Measurements from ENCODE around the gene CDA. TPM values are rescaled to one million over a fixed set of nuclear protein-coding genes. Genes with fewer than 3 reads are reported as not detected.

The CDA gene
- total RNA-seq, 1 donor from 2014 or later: not detected

DNA sequence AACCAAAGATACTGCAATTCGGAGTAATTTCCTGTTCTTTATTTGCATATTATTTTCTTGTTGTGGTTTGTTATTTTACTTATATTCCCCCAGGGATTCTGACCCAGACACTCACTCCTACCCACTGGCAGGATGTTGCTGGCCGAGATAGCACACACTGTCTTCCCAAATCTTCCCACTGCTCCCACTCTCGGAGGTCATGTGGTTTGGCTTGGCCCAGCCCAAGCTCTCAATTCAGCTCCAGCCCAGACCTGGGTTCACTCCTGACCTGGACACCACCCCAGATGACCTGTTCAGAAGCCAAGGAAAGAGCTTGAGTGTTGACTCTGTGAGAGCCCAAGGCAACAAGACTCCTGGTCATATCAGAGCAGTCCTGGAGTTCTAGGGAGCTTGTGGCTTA, 37.7 kb upstream of the CDA start:
- Mint-ChIP-seq H3K4me1 (ENCODE audit: low read depth, unreplicated experiment) (no peaks in the 10 kb centered on the region), H3K27ac (ENCODE audit: unreplicated experiment) (no peak overlapping the region), H3K36me3 (ENCODE audit: low read depth, unreplicated experiment) (no peaks in the 10 kb centered on the region), H3K4me3 (ENCODE audit: unreplicated experiment) (no peak overlapping the region), H3K27me3 (ENCODE audit: low read depth, unreplicated experiment) (peaks cover 58% of the 10 kb centered on the region), H3K9me3 (ENCODE audit: unreplicated experiment) (no peaks in the 10 kb centered on the region)
- DNase-seq (ENCODE audit: low read depth): no peak
- Histone ChIP-seq H2AFZ (ENCODE audit: low read depth, low read length) (no peak overlapping the region), H4K20me1 (ENCODE audit: insufficient read depth, low read length) (no peaks in the 10 kb centered on the region), H3K36me3 (ENCODE audit: insufficient read depth, low read length) (no peaks in the 10 kb centered on the region), H3K4me3 (ENCODE audit: insufficient read depth, low read depth, low read length) (no peak overlapping the region), H3K9ac (ENCODE audit: low read length) (no peak overlapping the region), H3K79me2 (ENCODE audit: insufficient read depth, low read length) (no peaks in the 10 kb centered on the region), H3K4me2 (ENCODE audit: low read length) (no peak overlapping the region), H3K27me3 (ENCODE audit: insufficient read depth, low read length) (peaks cover 53% of the 10 kb centered on the region), H3K27ac (ENCODE audit: low read depth, low read length) (no peak overlapping the region), H3K4me1 (ENCODE audit: insufficient read depth, low read length) (no peaks in the 10 kb centered on the region), H3K9me3 (ENCODE audit: insufficient read depth, low read depth, low read length) (no peaks in the 10 kb centered on the region)
- TF ChIP-seq, protein P1, sequence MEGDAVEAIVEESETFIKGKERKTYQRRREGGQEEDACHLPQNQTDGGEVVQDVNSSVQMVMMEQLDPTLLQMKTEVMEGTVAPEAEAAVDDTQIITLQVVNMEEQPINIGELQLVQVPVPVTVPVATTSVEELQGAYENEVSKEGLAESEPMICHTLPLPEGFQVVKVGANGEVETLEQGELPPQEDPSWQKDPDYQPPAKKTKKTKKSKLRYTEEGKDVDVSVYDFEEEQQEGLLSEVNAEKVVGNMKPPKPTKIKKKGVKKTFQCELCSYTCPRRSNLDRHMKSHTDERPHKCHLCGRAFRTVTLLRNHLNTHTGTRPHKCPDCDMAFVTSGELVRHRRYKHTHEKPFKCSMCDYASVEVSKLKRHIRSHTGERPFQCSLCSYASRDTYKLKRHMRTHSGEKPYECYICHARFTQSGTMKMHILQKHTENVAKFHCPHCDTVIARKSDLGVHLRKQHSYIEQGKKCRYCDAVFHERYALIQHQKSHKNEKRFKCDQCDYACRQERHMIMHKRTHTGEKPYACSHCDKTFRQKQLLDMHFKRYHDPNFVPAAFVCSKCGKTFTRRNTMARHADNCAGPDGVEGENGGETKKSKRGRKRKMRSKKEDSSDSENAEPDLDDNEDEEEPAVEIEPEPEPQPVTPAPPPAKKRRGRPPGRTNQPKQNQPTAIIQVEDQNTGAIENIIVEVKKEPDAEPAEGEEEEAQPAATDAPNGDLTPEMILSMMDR (IDR thresholded peaks at IDR 0.05; ENCODE audit: insufficient read depth, low read depth, low read length): no peak
- no peak for TF ChIP-seq EZH2 (IDR thresholded peaks at IDR 0.05; ENCODE audit: insufficient read depth, low read length)
- FAIRE-seq: no peak

DNA sequence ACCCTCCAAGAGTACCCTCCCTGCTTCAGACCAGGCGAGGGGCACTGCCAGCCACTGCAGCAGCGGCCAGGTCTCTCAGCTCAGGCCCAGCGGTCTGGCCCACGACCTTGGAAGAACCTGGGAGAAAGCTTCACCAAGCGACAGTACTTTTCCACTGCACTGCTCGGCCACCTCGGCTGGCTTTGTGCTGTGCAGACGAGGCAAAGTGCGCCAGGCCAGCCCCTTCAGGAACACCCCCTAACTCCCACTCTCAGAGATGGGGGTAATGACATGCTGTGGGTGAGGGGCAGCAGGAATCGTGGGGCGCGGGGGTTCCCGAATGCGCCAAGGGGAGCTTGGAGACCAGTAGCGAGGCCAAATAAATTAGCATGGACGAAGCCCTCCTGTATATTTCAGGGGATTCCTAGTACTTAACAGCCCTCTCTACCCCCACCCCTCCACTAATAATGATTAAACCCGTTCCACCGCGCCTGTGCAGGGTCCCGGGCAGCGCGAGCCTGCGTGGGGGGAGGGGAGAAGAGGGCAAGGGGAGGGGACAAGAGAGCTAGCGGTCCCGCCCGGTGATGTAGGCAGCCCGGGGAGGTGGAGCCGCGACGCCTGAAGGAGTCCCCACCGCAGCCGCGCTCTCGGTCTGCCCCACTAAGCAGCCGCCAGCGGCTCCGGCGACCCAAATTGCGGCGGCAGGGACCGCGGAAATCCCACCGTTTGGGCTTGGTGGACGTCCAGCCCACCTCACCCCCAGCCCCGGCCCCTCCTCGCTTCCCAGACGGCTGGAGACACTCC, 36.8 kb upstream of the CDA start, which contains the start of gene FAM43B:
FAM43B (plus strand) TSS at position 629 of the 783 bp plus-strand sequence. CDS start 401 bp downstream, outside the sequence.
- Mint-ChIP-seq H3K27ac (ENCODE audit: unreplicated experiment) (no peak within 1 kb of the TSS), H3K4me3 (ENCODE audit: unreplicated experiment) (peak within 1 kb of the TSS; percentile 60), H3K36me3 (ENCODE audit: low read depth, unreplicated experiment) (no peaks in the 10 kb centered on the region), H3K27me3 (ENCODE audit: low read depth, unreplicated experiment) (peaks cover 51% of the 10 kb centered on the region), H3K9me3 (ENCODE audit: unreplicated experiment) (no peaks in the 10 kb centered on the region), H3K4me1 (ENCODE audit: low read depth, unreplicated experiment) (no peaks in the 10 kb centered on the region)
- no peaks in the 10 kb centered on the region for H3K4me1 ChIP-seq (ENCODE audit: insufficient read depth, low read length)
- TF ChIP-seq, protein P1 (IDR thresholded peaks at IDR 0.05; ENCODE audit: insufficient read depth, low read depth, low read length): no peak
- no peak for TF ChIP-seq EZH2 (IDR thresholded peaks at IDR 0.05; ENCODE audit: insufficient read depth, low read length)
- peak within 1 kb of the TSS; percentile 69 for H2AFZ ChIP-seq (ENCODE audit: low read depth, low read length)
- no peaks in the 10 kb centered on the region for H4K20me1 ChIP-seq (ENCODE audit: insufficient read depth, low read length)
- H3K27ac ChIP-seq (ENCODE audit: low read depth, low read length): no peak within 1 kb of the TSS
- no peaks in the 10 kb centered on the region for H3K9me3 ChIP-seq (ENCODE audit: insufficient read depth, low read depth, low read length)
- H3K9ac ChIP-seq (ENCODE audit: low read length): no peak within 1 kb of the TSS
- H3K4me3 ChIP-seq (ENCODE audit: insufficient read depth, low read depth, low read length): peak within 1 kb of the TSS; percentile 34
- no peaks in the 10 kb centered on the region for H3K79me2 ChIP-seq (ENCODE audit: insufficient read depth, low read length)
- no peak for FAIRE-seq
- peak within 1 kb of the TSS; percentile 80 for H3K4me2 ChIP-seq (ENCODE audit: low read length)
- peaks cover 49% of the 10 kb centered on the region for H3K27me3 ChIP-seq (ENCODE audit: insufficient read depth, low read length)
- DNase-seq (ENCODE audit: low read depth): peak; percentile 38
- H3K36me3 ChIP-seq (ENCODE audit: insufficient read depth, low read length): no peaks in the 10 kb centered on the region
